GM19395 (cell line): ENCODE data around the gene VWA8.
"Not testable (repeated sequence)": the region's sequence is repeated elsewhere in the genome, so short reads cannot be mapped to it uniquely, and the experiment has no call there.

ENCODE experiments used
- ATAC-seq: cut with Tn5 transposase; IDR thresholded peaks from one replicate; pipeline ENCODE4 v1.9.1; 2021; ENCODE audit warnings: mild to moderate bottlenecking, moderate library complexity; ENCODE audit not compliant: unreplicated experiment

Gene VWA8

DNA sequence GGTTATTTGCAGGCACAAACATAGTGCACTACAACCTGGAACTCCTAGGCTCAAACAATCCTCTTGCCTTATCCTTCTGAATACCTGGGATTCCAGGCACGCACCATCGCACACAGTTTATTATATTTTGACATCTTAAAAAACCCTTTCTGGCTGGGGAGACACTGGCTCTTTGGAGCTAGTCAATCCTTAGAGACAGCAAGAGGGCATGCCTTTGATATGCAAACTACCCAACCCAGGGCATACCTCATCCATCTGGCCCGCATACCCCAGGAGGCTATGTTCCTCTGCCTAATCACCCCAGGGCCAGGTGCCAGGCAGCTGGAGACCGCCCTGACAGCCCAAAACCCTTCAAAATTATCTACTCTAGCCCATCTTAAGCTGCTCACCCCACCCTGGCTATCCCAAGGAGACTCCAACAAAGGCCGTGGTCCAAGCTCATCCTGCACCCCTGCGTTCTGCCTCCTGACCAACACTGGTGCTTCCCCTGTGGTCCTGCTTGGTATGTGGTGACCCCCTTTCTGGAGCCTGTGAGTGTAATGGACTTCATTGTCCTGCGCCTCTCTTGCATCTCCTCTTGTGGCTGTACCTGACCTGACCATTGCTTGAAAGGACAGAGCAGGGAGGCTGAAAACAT lies 417.1 kb downstream of the VWA8 start:
- ATAC-seq: no peak

DNA sequence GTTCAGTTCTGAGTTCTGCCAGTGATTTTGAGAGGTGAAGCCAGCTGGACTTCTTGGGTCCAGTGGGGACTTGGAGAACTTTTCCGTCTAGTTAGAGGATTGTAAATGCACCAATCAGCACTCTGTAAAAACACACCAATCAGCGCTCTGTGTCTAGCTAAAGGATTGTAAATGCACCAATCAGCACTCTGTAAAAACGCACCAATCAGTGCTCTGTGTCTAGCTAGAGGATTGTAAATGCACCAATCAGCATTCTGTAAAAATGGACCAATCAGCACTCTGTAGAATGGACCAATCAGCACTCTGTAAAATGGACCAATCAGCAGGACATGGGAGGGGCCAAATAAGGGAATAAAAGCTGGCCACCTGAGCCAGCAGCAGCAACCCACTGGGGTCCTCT lies 418.1 kb downstream of the VWA8 start:
- not testable (repeated sequence) for ATAC-seq

DNA sequence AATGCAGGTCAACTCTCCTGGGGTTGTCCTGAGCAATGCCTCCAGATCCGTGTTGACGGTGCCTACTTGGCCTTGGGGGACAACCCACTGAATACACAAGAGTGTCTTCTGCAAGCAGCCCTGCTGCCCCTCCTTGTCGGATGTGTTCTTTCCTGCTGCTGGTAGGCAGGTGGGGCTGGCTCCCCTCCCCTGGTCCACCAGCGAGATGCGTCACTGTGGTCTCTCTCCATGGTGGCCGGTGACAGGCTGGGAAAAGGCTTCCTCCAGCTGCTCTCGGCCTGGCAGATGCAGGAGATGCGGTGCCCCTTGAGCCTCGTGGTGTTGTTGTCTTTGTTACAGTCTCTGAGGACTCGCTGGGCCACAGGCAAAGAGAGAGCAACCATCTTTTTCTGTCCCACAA lies 418.6 kb downstream of the VWA8 start:
- ATAC-seq: no peak

DNA sequence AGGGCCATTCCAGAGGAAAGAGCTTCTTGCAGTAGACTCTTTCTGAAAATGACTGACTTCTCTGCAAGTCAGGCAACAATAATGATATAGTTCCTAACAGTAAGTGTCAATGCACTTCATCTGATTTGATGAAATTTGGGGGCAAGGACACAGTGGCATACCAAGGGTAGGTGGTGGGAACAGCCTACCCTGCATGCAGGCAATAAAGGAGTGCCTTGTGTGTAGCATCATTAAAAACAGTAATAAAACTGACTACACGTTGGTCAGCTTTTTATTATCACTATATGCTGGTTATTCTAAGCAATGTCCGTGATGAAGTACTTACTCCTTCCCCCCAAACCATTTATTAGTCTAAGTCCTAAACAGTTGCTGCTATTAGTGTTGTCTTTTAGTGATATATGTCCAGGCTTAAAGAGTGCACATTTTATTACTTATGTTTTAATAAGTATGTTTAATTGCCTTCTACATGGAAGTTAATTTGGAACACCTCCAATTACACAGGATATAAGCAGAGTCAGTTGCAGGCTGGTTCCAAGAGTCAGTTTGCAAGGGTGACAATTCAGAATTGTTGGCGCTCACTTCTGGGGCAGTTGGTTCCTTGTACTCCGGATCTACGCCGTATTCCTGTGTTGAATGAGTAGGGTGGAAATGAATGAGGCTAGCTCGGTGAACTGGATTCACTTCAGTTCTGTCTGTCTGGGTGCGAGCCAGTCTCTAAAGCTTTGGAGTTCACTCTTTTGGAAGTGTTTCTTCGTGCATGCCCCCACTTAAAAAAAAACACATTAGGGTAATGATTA lies 419.6 kb downstream of the VWA8 start:
- no peak for ATAC-seq

DNA sequence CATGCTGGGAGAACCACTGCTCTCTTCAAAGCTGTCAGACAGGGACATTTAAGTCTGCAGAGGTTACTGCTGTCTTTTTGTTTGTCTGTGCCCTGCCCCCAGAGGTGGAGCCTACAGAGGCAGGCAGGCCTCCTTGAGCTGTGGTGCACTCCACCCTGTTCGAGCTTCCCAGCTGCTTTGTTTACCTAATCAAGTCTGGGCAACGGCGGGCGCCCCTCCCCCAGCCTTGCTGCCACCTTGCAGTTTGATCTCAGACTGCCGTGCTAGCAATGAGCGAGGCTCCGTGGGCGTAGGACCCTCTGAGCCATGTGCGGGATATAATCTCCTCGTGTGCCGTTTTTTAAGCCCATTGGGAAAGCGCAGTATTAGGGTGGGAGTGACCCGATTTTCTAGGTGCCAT lies 420.7 kb downstream of the VWA8 start:
- not testable (repeated sequence) for ATAC-seq

DNA sequence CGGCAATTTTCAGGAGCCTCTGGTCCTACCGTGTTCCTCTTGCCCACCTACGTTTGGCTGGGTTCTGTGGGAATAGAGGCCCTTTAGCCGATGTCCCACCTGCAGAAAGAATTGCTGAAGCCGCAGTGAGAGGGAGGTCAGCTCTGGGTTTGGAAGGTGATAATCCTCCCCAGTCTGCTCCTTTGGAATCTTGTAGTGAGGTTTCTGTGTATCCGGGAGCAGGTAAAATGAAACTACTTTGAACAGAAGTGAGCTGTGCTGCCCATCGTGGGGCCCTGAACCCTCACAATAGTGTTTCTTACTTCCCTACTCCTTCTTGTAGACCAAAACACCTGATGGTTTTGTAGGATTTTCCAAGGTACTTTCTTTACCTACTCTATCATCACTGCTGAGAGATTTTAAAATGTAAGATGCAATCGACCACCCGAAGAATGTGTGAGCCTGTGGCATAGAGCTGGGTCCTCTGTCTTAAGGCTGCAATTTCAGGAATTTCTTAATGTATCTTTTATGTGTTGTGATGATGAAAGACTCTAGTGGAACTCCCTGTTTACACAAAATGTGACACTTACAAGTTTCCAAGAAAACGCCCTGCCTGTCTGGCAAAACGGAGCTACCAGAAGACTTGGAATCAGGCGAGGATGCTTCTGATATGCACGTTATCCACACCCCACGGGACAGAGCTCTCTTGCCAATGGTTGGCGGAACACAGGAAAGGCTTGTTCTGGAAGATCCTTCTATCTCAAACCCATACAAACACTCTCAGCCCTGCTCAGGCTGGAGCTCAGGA lies 427.4 kb downstream of the VWA8 start:
- no peak for ATAC-seq

DNA sequence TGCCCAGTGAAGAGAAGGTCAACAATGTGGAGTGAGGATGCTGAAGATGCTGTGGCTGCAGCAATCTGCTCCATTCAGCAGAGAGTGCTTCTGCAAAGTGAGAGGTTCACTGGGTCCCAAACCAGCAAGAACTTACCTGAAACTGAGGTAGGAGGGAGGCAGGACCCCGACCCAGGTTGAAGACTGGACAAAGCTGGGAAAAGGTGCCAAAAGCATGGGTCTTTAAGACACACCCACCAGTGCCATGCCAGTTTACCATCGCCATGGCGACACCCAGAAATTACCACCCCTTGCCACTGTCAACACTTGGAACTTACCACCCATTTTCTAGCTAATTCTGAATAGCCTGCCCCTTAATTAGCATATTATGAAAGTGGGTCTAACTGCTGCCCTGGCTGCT lies 432.9 kb downstream of the VWA8 start:
- no peak for ATAC-seq

DNA sequence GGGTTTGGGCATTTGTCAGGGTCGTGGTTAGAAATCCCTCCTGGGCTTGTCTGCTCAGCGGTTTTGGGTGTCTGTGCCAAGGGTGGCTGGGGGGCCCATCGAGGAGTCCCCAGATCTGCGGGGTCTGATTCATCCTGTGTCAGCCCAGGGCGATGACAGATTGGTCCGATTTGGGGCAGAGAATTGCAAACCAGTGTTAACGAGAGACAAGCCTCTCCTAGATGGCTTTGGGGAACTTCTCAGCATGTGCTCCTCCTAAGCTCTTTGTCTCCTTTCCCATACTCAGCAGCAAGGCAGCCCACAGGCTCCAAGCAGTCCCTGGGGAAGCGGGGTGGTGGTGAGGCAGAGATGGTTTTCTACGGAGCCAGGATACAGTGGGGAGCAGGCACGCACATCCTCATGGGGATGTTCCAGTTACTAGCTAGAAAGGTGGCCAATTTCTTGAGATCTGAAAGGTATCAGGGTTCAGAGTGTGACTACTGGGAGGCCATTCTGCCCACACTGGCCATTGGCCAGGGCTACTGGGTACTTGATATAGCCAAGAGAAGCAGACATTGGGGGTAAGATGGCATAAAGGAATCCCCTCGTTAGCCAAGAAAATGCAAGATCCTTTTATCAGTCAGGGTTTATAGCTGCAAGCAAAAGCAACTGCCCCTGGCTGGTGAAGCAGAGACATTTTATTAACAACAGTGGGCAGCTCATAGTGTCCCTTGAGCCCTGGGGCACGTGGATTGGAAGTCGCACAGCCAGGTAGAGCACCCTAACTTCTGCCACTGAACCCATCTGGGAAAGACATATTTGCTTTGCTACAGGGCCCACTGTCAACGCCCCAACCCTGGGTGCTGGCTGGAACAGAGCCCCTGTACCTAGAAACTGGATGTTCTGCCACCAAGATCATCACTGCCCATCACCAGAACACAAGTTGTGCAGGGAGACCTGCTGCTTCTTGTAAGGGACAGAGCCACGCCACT lies 440.0 kb downstream of the VWA8 start:
- no peak for ATAC-seq

DNA sequence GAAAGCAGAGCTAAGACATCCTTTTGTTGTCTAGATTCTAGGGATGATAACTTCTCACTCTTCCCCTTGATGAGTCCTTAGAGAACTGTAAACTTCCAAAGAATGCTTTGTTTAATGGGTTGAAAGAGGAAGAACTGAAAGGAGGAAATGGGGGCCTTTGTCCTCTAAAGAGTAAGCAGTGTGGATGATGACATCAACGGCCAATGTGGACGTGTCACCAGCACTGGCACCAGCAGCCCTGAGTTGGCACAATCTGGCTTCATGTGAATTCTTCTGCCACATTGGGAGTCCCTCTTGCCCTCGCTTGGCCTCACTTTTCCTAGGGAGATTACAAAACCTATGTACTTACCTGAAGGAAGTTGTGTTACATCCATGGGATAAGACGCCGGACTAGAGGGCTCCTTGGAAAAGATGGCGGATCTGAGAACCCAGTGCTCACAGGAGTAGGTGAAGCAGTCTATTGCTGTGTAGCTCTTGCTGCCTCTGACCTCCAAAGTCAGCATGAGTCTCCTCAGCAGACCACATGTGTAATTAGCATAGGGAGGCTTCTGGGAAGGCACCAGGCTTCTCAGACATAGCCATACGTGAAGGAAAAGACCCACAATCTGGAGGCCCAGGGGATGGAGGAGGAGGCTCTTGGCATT lies 440.8 kb downstream of the VWA8 start:
- no peak for ATAC-seq
